SU-DHL-6 (cell line): Measurements from ENCODE around the gene UNC119B.

Experiments
- H2AFZ ChIP-seq: fragments of 200-600 bp; sonication (generic); 2 replicates; pipeline ENCODE4 v1.6.1; 2014; ENCODE audit warnings: low read depth, mild to moderate bottlenecking, moderate library complexity, mixed read lengths, antibody characterized with exemption, low read length; ENCODE audit not compliant: severe bottlenecking
- H3F3A ChIP-seq: fragments of 200-600 bp; shearing (Covaris generic); 2 replicates; pipeline ENCODE4 v1.6.0; 2016; ENCODE audit warnings: antibody characterized with exemption, mild to moderate bottlenecking; ENCODE audit not compliant: insufficient read depth
- H3K27ac ChIP-seq: fragments of 200-600 bp; sonication (generic); 2 replicates; pipeline ENCODE4 v1.5.1; 2016; ENCODE audit warnings: low read depth, mild to moderate bottlenecking, low read length, moderate library complexity, mixed read lengths
- H3K27me3 ChIP-seq: fragments of 200-600 bp; sonication (generic), shearing (Covaris generic); 2 replicates; pipeline ENCODE4 v1.6.0; 2014; ENCODE audit warnings: mild to moderate bottlenecking, low read length
- H3K36me3 ChIP-seq: fragments of 200-600 bp; sonication (generic); 2 replicates; pipeline ENCODE4 v1.6.1; 2014; ENCODE audit warnings: mild to moderate bottlenecking, low read length, mixed read lengths
- H3K4me2 ChIP-seq: fragments of 300-600, 200-600 bp; shearing (Covaris generic), sonication (generic); 2 replicates; pipeline ENCODE4 v1.6.0; 2014; ENCODE audit warnings: low read length, low read depth, mild to moderate bottlenecking; ENCODE audit not compliant: poor library complexity, severe bottlenecking
- H3K4me3 ChIP-seq: fragments of 200-600 bp; sonication (generic); 2 replicates; pipeline ENCODE4 v1.5.1; 2014; ENCODE audit warnings: antibody characterized with exemption, low read length, mild to moderate bottlenecking, mixed read lengths; ENCODE audit not compliant: insufficient read depth, poor library complexity, severe bottlenecking
- H3K79me2 ChIP-seq: fragments of 200-600 bp; sonication (generic); 2 replicates; pipeline ENCODE4 v1.6.1; 2014; ENCODE audit warnings: mild to moderate bottlenecking, low read length, moderate library complexity; ENCODE audit not compliant: insufficient read depth
- H3K9ac ChIP-seq: fragments of 200-600 bp; sonication (generic); 2 replicates; pipeline ENCODE4 v1.7.0; 2014; ENCODE audit warnings: mild to moderate bottlenecking, low read length
- H3K9me2 ChIP-seq: fragments of 200-600 bp; sonication (generic); replicated peaks from 2 replicates; pipeline ENCODE4 v1.6.1; 2014; ENCODE audit warnings: low read length; ENCODE audit not compliant: insufficient read depth
- H3K9me3 ChIP-seq: fragments of 200-600 bp; sonication (generic); 2 replicates; pipeline ENCODE4 v1.6.1; 2014; ENCODE audit warnings: low read length, mixed read lengths; ENCODE audit not compliant: insufficient read depth
- H4K20me1 ChIP-seq: fragments of 200-600 bp; sonication (generic); 2 replicates; pipeline ENCODE4 v1.6.1; 2014; ENCODE audit warnings: low read depth, mild to moderate bottlenecking, antibody characterized with exemption, low read length, moderate library complexity, mixed read lengths
- CTCF ChIP-seq: fragments of 200-600 bp; sonication (generic); IDR thresholded peaks from one replicate; pipeline ENCODE4 v1.5.1; 2017; ENCODE audit warnings: antibody characterized with exemption, mild to moderate bottlenecking, low read length, moderate library complexity; ENCODE audit not compliant: insufficient read depth, poor library complexity, severe bottlenecking
- EZH2phosphoT487 ChIP-seq: fragments of 200-600 bp; sonication (generic), shearing (Covaris generic); conservative IDR thresholded peaks from 2 replicates; pipeline ENCODE4 v1.6.1; 2018; ENCODE audit warnings: mild to moderate bottlenecking, antibody characterized with exemption, low read length, moderate library complexity, mixed read lengths

Gene UNC119B

DNA sequence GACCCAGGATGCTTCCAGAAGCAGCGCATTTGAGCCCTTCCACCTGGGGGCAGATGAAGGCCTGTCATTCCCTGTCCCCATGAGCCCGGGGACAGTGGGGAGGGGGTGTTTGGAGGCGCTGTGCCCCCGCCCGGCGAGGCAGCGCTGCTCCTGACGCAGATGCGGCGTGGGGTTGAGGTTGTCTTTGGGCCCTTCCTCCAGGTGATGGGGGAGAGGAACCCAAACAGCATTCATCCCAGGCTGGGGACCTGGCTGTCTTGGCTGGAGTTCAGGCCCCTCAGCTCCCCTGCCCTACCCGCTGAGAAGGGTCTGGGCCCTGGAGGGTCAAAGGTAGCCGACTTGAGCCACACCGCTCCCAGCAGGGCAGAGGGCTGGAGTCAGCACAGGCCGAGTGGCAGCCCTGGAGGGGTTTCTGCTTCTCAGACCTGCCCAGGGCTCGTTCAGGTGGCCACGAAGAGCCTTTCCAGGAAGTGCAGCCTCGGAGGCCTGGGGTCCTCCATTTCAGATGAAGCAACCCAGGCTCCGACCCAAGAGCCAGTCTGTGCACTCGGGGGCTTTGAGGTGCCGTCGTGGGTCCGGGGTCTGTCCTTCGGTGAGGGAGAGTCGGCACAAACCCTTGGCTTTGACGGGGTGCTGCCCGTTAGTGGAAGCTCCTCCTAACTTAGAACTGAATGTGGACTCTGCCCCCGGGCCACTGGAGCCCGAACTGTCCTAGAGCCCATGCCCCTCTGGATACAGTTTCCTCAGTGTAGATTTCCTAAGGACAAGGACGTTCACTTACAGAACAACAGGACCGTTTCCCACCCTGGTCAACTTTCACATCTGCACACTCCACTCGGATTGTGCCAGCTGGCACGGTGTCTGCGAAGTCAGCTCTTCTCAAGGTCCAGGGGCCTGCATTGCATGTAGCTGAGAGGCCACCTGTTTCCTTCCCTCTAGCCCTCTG lies 31.5 kb downstream of the UNC119B start:
- Histone ChIP-seq H3K27me3 (no peaks in the 10 kb centered on the region), H3K27ac (no peak overlapping the region), H3K9me3 (no peaks in the 10 kb centered on the region), H3K79me2 (no peaks in the 10 kb centered on the region), H3K4me3 (no peak overlapping the region), H3K4me2 (no peak overlapping the region), H3K9ac (no peak overlapping the region), H3F3A (no peaks in the 10 kb centered on the region), H4K20me1 (no peaks in the 10 kb centered on the region), H2AFZ (no peak overlapping the region), H3K9me2 (no peaks in the 10 kb centered on the region), H3K36me3 (no peaks in the 10 kb centered on the region)
- TF ChIP-seq EZH2phosphoT487 (no peak), CTCF (no peak)

DNA sequence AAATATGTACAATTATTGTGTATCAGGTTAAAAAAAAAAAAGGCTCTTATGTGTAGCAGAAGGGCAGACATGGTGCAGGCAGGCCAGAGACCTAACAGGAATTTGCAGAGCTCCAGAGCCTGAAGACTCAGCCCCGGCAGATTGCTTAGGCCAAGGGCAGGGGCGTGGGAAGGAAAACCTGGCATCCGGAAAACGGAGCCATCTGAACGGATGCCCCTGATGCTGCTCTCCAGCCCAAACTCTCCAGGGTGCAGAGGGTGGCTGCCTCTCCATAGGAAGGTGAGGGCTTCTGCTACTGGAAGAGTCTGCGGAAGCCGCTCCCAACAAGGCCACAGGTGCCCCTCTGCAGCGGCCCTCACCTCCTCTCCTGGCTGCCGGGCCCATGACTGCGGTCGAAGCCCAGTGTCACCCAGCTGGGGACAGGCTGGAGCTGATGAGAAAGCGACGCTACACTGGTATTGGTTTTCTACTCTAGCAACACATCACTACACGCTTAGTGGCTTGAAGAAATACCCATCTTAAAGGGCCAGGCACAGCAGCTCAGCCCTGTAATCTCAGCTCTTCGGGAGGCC lies 34.8 kb downstream of the UNC119B start:
- H3K9me3 ChIP-seq: no peaks in the 10 kb centered on the region
- TF ChIP-seq CTCF: no peak
- TF ChIP-seq EZH2phosphoT487: no peak
- no peak overlapping the region for H3K4me2 ChIP-seq
- no peak overlapping the region for H3K9ac ChIP-seq
- no peak overlapping the region for H3K27ac ChIP-seq
- H3F3A ChIP-seq: no peaks in the 10 kb centered on the region
- no peaks in the 10 kb centered on the region for H3K9me2 ChIP-seq
- H2AFZ ChIP-seq: no peak overlapping the region
- H4K20me1 ChIP-seq: no peaks in the 10 kb centered on the region
- H3K79me2 ChIP-seq: no peaks in the 10 kb centered on the region
- no peak overlapping the region for H3K4me3 ChIP-seq
- H3K36me3 ChIP-seq: no peaks in the 10 kb centered on the region
- no peaks in the 10 kb centered on the region for H3K27me3 ChIP-seq

- no peak overlapping the region for H3K9ac ChIP-seq
- no peaks in the 10 kb centered on the region for H3F3A ChIP-seq
- no peaks in the 10 kb centered on the region for H3K27me3 ChIP-seq
- H3K9me2 ChIP-seq: no peaks in the 10 kb centered on the region
- no peaks in the 10 kb centered on the region for H3K36me3 ChIP-seq
- H4K20me1 ChIP-seq: no peaks in the 10 kb centered on the region
- H3K4me2 ChIP-seq: no peak overlapping the region
- H2AFZ ChIP-seq: no peak overlapping the region
- no peaks in the 10 kb centered on the region for H3K9me3 ChIP-seq
- H3K27ac ChIP-seq: no peak overlapping the region
- no peaks in the 10 kb centered on the region for H3K79me2 ChIP-seq
- no peak overlapping the region for H3K4me3 ChIP-seq
- TF ChIP-seq CTCF: no peak
- TF ChIP-seq EZH2phosphoT487: no peak
Observed at GRCh38 chr12:120748242-120748641, 38.0 kb downstream of the UNC119B start.
